Naive B cell (primary cell): ENCODE data around the gene TSSK3. TPM values are rescaled to one million over a fixed set of nuclear protein-coding genes. Genes with fewer than 3 reads are reported as not detected.
"Not testable (repeated sequence)": the region's sequence is repeated elsewhere in the genome, so short reads cannot be mapped to it uniquely, and the experiment has no call there.

Experiments used
- ATAC-seq, 2 donors: fragments of 150-1000 bp; cut with Tn5 transposase; 2 replicates each; pipeline ENCODE4 v1.10.0; 2021; ENCODE audit warnings: low read depth in 2 of 2, mild to moderate bottlenecking in 2 of 2, moderate library complexity in 2 of 2
- DNase-seq: peaks from one replicate; pipeline ENCODE4 v3.0.0; 2022
- H3K27ac Mint-ChIP-seq, 6 donors: one replicate each; pipeline ENCODE4 v1.8.0; 2020 to 2022; ENCODE audit warnings: mild to moderate bottlenecking in 6 of 6, mixed read lengths in 6 of 6, moderate library complexity in 5 of 6, inconsistent platforms in 2 of 6
- H3K27me3 Mint-ChIP-seq, 3 donors: one replicate each; pipeline ENCODE4 v1.8.0; 2021 to 2022; ENCODE audit warnings: mixed read lengths in 3 of 3, mild to moderate bottlenecking in 1 of 3
- H3K36me3 Mint-ChIP-seq, 2 donors: one replicate each; pipeline ENCODE4 v1.8.0; 2020 to 2022; ENCODE audit warnings: mixed read lengths in 2 of 2, inconsistent platforms in 1 of 2, mild to moderate bottlenecking in 1 of 2
- H3K4me1 Mint-ChIP-seq, 3 donors: one replicate each; pipeline ENCODE4 v1.8.0; 2020 to 2022; ENCODE audit warnings: mixed read lengths in 3 of 3, inconsistent platforms in 1 of 3, mild to moderate bottlenecking in 1 of 3, moderate library complexity in 1 of 3
- H3K4me3 Mint-ChIP-seq, 8 donors: one replicate each; pipeline ENCODE4 v1.8.0; 2020 to 2022; ENCODE audit warnings: mild to moderate bottlenecking in 8 of 8, mixed read lengths in 8 of 8, moderate library complexity in 8 of 8, inconsistent platforms in 2 of 8
- H3K9me3 Mint-ChIP-seq, 7 donors: one replicate each; pipeline ENCODE4 v1.8.0; 2020 to 2022; ENCODE audit warnings: mixed read lengths in 7 of 7, mild to moderate bottlenecking in 5 of 7, inconsistent platforms in 2 of 7, moderate library complexity in 1 of 7
- polyA plus RNA-seq, 6 donors: library from polyadenylated mRNA; unstranded; fragments of 300-500 nt; fragmentation: Illumina TruSeq; gene quantifications; one replicate each; pipeline ENCODE4 v1.2.3, GENCODE V29; 2021; ENCODE audit warnings: low read depth in 6 of 6

Gene TSSK3
- polyA plus RNA-seq, 6 donors from 2014 or later = 0.30 to 4.8 (median 0.94) TPM

DNA sequence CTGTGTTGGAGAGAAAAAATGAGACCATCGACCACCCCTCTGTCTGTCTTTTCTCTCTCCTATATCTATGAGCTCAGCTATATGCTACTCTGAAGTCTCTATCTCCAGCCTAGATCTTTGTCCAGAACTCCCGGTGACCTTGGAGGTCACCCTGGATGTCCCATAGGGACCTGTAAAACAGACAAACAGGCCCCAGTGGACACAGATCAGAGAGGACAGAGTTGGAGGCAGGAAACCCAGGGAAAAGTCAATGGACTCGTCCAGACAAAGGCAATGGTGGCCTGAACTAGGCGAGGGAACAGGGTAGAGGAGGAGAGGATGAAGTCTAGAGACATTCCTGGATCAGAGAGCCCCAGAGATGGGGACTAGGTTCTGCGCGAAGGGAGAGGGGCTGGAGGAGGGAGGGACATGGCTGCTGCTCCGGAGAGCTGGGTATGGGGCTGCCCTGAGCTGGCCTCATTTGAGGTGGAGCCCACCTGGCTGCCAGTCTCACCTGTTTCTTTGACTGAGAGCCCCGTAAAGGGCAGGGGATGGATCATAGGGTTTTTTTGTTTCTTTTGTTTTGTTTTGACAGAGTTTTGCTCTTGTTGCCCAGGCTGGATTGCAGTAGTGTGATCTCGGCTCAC is 15.7 kb upstream of the TSSK3 start:
- DNase-seq = no peak
- Mint-ChIP-seq H3K27me3 (peaks cover 0 to 4% (median 0%) of the 10 kb centered on the region in 3 donors), H3K27ac (peak overlapping the region in 1 of 6 donors; percentile 41), H3K4me3 (peak overlapping the region in 2 of 8 donors; percentile 15 to 45), H3K36me3 (no peaks in the 10 kb centered on the region), H3K9me3 (no peaks in the 10 kb centered on the region), H3K4me1 (peaks cover 17 to 53% (median 44%) of the 10 kb centered on the region in 3 donors)
- ATAC-seq = no peak

DNA sequence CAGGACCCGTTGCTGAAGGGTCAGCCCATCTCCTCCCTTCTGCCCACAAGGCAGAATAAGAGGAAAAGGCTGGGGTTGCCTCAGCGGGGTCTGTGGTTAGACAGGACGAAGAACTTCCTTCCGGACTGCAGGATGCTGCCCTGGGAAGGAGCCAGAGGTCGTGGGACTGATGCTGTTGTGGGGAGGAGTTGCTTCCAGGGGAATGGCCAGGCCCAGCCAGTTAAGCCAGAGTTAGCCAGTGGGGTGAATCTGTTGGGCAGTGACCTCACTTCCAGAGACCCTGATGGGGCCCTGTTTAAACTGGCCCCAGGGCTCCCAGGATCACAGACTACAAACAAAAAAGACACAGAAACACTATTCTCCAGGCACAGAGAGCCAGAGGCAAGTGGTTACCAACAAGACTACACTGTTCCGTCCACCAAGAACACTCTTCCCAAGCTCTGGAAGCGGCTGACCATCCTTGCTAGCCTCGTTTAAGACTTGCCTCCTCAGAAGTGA is 13.1 kb upstream of the TSSK3 start:
- Mint-ChIP-seq H3K4me3 (peak overlapping the region in 5 of 8 donors; percentile 30 to 81 (median 41)), H3K4me1 (peaks cover 19 to 71% (median 53%) of the 10 kb centered on the region in 3 donors), H3K27me3 (peaks cover 0 to 4% (median 0%) of the 10 kb centered on the region in 3 donors), H3K9me3 (no peaks in the 10 kb centered on the region), H3K36me3 (no peaks in the 10 kb centered on the region), H3K27ac (peak overlapping the region in 4 of 6 donors; percentile 29 to 82 (median 47))
- no peak for ATAC-seq
- no peak for DNase-seq

DNA sequence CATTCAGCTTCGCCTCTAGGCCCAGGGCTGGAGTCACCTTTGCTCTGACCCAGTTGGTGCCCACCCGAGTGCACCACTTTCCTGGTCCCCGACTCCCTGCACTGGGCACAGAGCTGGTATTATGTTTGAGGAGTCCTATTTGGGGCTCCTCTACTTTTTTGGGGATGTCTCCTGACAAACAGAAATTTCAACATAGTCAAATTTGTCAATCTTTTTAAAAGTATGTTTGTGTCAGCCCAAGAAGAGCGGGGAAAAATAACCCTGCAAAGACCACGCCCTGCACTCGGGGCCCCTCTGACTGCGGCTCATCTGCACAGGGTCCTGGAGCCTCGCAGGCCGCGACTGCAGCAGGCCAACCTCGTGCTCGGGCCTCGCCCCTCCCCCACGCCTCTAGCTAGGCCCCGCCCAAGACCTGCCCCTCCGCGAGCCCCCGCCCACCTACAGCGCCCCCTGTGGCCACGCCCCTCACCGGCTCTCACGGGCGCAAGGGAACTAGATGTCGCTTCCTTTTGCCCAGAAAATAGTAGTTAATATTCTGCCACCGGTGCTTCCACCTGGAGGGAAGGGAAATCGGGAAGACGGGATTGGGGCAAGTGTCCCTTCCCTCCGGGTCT is 11.4 kb upstream of the TSSK3 start:
- Mint-ChIP-seq H3K27me3 (peaks cover 0 to 2% (median 0%) of the 10 kb centered on the region in 3 donors), H3K4me1 (peaks cover 25 to 79% (median 45%) of the 10 kb centered on the region in 3 donors), H3K9me3 (no peaks in the 10 kb centered on the region)

DNA sequence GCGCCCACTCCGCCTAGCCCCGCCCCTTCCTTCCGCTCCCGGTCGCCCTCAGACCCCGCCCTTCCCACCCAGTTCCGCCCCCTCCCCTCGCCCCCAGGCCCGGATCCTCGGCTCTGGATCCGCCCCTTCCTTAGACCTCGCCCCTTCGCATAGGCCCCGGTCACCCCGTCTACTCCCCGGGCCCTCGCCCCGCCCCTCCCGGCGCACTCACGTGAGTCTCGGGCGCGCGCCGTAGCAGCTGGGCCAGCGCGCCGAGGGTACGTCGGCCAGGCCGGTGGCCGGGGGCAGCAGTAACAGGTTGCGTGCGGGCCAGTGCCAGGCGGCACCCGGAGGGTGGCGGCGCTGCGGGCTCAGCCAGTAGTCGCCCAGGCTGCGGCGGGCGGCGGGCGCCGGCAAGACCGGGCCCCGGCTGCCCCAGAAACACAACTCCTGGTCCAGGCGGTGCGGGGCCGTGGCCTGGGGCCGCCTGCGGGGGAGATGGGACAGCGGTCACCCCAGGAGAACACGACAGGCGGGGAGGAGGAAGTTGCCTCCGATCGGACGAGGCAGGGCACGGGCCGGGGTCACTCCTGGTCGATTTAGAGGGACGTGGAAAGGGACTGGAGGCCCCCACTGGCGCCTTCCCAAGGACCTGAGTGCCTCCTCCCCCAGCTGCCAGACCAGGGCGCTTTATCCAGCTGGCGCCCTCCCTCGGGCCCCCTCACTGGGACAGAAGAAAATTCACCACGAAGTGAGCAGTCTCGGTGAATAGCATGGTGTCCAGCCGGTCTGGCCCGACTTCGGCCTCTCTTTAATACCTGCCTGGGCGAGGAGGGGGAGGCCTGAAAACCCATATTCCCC is 10.7 kb upstream of the TSSK3 start:
- Mint-ChIP-seq H3K9me3 (no peaks in the 10 kb centered on the region), H3K27me3 (no peaks in the 10 kb centered on the region), H3K4me1 (peaks cover 25 to 78% (median 45%) of the 10 kb centered on the region in 3 donors), H3K36me3 (no peaks in the 10 kb centered on the region), H3K4me3 (peak overlapping the region; percentile 75 to 94 (median 86)), H3K27ac (peak overlapping the region; percentile 70 to 96 (median 86))
- peak; percentile 93 for ATAC-seq
- peak; percentile 91 for DNase-seq

More for the DNA sequence above, 11.4 kb upstream of the TSSK3 start:
- Mint-ChIP-seq H3K4me3 (peak overlapping the region; percentile 75 to 94 (median 86)), H3K27ac (peak overlapping the region; percentile 70 to 96 (median 88)), H3K36me3 (no peaks in the 10 kb centered on the region)
- peak; percentile 30 for DNase-seq
- ATAC-seq = peak; percentile 66

DNA sequence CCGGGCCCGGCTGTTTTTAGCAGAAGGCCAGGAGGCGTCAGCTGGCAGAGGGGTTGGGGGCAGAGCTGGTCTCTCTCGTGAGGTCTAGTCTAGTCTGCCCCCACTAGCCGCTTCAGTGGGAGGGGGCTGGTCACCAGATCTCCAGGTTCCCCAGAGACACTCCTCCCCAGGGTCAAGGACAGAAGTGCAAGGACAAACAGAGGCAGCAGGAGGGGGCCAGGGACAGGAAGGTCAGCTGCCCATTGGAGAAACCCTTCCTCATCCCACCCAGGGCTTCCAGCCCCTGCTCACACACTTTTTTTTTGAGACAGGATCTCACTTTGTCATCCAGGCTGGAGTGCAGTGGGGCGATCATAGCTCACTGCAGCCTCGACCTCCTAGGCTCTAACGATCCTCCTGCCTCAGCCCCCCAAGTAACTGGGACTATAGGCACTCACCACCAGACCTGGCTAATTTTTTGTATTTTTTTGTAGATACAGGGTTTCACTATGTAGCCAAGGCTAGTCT is 10.0 kb upstream of the TSSK3 start:
- Mint-ChIP-seq H3K4me1 (peaks cover 25 to 74% (median 45%) of the 10 kb centered on the region in 3 donors), H3K9me3 (no peaks in the 10 kb centered on the region), H3K27me3 (no peaks in the 10 kb centered on the region), H3K4me3 (peak overlapping the region; percentile 75 to 93 (median 83)), H3K27ac (peak overlapping the region in 5 of 6 donors; percentile 38 to 89 (median 86)), H3K36me3 (no peaks in the 10 kb centered on the region)
- ATAC-seq = no peak
- no peak for DNase-seq

DNA sequence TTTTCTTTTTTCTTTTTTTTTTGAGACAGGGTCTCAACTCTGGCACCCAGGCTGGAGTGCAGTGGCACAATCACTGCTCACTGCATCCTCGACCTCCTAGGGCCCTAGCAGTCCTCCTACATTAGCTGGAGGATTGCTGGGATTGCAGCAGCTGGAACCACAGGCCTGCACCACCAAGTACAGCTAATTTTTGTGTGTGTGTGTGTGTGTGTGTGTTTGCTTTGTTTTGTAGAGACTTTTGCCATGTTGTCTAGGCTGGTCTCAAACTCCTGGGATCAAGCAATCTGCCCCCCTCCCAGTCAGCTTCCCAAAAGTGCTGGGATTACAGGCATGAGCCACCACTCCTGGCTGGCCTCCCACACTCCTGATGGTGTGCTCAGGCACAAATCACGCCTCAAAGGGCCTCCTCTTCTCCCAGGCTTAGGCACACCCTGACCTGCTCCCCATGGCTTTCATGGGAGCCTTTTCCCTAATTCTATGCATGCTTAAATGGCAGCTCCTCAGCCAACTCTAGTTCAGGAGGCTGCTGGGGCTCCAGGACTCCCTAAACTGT is 9.4 kb upstream of the TSSK3 start:
- Mint-ChIP-seq H3K27ac (peak overlapping the region in 2 of 6 donors; percentile 86 to 88), H3K4me3 (peak overlapping the region; percentile 47 to 87 (median 81)), H3K4me1 (peaks cover 25 to 77% (median 45%) of the 10 kb centered on the region in 3 donors), H3K36me3 (no peaks in the 10 kb centered on the region), H3K27me3 (no peaks in the 10 kb centered on the region), H3K9me3 (no peaks in the 10 kb centered on the region)
- ATAC-seq (no peak), DNase-seq (no peak)

DNA sequence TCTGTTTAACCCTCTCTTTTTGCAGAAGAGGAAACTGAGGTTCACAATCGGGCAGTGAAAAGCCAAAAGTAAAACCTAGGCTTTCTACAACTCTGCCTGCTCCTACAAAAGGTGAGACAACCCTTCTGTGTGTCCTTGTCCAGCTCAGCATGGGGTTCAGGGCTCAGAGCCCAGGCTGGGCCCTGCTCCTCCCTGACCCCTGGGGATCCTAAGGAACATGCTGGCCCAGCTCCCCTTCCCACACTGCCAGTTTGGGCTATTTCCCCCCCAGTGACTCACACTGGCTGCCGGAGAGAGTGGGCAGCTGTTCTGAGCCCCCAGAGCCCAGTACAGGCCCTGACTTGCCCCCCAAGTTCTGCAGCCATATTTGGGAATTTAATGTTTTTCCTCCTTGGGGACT is 8.9 kb upstream of the TSSK3 start:
- no peak for DNase-seq
- Mint-ChIP-seq H3K4me1 (peaks cover 25 to 72% (median 42%) of the 10 kb centered on the region in 3 donors), H3K4me3 (peak overlapping the region; percentile 3 to 86 (median 77)), H3K36me3 (no peaks in the 10 kb centered on the region), H3K9me3 (no peaks in the 10 kb centered on the region), H3K27ac (peak overlapping the region in 3 of 6 donors; percentile 86 to 88 (median 86)), H3K27me3 (no peaks in the 10 kb centered on the region)
- ATAC-seq = no peak

DNA sequence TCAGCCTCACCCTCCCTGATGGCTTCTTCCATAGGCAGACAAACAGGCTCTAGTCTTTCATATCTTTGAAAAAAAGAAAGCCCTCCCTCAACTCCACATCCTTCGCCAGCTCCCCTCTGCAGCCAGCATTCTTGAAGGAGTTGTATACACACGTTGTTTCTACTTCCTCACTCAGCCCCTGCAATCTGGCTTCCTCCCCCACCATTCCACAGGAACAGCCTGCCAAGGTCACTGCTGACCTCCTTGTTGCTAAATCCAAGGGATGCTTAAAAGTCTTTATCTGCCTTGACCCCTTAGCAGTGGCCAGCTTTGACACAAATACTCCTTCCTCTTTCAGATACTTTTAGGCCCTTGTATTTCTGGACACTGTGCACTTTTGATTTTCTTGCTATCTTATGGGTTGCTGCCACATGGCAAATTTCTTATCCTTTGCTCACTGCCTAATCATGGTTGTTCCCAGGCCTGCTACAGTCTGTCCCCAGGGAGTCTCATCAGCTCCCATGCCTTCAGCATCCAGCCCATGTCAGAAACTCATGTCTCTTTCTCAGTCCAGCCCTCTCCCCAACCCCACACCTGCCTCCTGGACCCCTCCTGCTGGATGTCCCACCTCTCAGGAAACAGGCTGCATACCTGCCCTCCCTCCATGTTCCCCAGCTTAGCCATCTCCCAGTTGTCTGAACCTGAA is 8.3 kb upstream of the TSSK3 start:
- Mint-ChIP-seq H3K27me3 (no peaks in the 10 kb centered on the region), H3K4me3 (peak overlapping the region in 6 of 8 donors; percentile 50 to 85 (median 76)), H3K4me1 (peaks cover 23 to 68% (median 39%) of the 10 kb centered on the region in 3 donors), H3K9me3 (no peaks in the 10 kb centered on the region), H3K36me3 (no peaks in the 10 kb centered on the region), H3K27ac (peak overlapping the region in 4 of 6 donors; percentile 22 to 93 (median 64))
- DNase-seq (no peak), ATAC-seq (no peak)

DNA sequence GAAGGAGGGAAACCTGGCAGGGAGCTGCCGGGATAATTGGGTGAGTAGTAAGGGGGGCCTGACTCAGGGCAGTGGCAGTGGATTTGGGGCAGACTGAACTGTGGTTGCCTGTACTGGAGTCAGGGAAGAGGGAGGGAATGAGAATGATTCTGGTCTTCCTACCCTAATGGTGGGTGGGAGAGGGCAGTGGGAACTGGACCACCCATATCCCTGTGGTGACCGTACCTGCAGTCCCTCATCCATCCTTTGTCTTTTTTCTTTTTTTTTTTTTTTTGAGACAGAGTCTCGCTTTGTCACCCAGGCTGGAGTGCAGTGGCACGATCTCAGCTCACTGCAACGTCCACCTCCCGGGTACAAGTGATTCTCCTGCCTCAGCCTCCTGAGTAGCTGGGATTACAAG is 6.6 kb upstream of the TSSK3 start:
- H3K36me3 Mint-ChIP-seq, DNase-seq, ATAC-seq, H3K9me3 Mint-ChIP-seq, H3K27me3 Mint-ChIP-seq: not testable (repeated sequence)
- Mint-ChIP-seq H3K27ac (peak overlapping the region in 1 of 6 donors; percentile 27), H3K4me1 (peaks cover 30 to 68% (median 39%) of the 10 kb centered on the region in 3 donors), H3K4me3 (peak overlapping the region in 1 of 8 donors; percentile 81)

DNA sequence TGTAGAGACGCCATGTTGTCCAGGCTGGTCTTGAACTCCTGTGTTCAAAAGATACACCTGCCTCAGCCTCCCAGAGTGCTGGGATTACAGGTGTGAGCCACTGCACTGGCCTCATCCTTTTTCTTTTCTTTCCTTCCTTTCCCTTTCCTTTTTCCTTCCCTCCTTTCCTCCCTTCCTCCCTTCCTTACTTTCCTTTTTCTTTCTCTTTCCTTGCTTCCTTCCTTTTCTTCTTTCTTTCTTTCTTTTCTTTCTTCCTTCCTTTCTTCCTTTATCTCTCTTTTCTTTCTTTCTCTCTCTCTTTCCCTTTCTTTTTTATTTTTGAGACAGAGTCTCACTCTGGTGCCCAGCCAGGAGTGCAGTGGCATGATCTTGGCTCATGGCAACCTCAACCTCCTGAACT is 5.9 kb upstream of the TSSK3 start:
- Mint-ChIP-seq H3K36me3 (no peaks in the 10 kb centered on the region), H3K27me3 (peaks cover 0 to 5% (median 0%) of the 10 kb centered on the region in 3 donors), H3K27ac (peak overlapping the region in 1 of 6 donors; percentile 32), H3K4me3 (peak overlapping the region in 1 of 8 donors; percentile 60), H3K9me3 (peaks cover 0 to 1% (median 0%) of the 10 kb centered on the region in 7 donors), H3K4me1 (peaks cover 34 to 68% (median 38%) of the 10 kb centered on the region in 3 donors)
- DNase-seq = no peak
- no peak for ATAC-seq

DNA sequence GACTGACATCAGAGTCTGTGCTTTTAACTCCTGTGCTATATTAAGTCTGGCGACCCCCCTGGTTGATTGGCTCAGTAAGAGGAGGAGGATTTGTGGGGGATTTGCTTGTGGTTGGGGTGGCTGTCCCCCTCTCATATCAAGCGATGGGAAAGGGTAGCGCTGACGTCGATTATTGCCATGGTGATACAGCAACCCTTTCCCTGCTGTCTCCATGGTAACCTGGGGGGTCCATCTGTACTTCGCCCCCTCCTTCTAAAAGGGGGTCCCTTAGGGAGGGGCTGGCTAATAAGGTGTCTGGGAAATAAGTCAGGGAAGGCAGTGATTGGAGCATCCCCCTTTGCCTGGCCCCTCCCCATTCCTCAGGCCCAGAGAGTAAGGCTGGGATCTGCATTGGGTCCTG is 4.7 kb upstream of the TSSK3 start:
- H3K4me3 Mint-ChIP-seq = peak overlapping the region in 1 of 8 donors; percentile 9
- H3K4me1 Mint-ChIP-seq = peaks cover 34 to 66% (median 35%) of the 10 kb centered on the region in 3 donors
- H3K36me3 Mint-ChIP-seq = no peaks in the 10 kb centered on the region
- peaks cover 0 to 1% (median 0%) of the 10 kb centered on the region in 7 donors for H3K9me3 Mint-ChIP-seq
- ATAC-seq (no peak), DNase-seq (no peak)
- H3K27ac Mint-ChIP-seq = peak overlapping the region in 2 of 6 donors; percentile 47 to 77
- H3K27me3 Mint-ChIP-seq = peaks cover 0 to 5% (median 0%) of the 10 kb centered on the region in 3 donors

DNA sequence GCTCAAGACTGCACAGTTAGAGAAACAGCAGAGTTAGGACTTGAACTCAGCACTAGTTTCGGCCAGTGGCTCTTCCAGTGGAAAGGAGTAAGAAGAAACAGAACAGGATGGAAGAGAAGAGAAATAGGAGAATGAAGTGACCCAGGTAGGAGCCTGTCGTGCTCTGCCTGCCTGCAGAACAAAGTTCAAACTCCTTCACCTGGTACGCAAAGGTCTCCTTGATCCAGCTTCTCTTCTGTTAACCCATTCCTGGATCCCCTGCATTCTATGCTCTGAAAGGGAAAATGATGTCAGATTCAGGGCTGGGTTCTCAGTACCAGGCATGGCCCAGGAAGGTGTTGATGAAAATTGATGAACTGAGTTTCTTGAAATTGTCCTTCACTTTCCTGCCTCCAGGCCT is 3.9 kb upstream of the TSSK3 start:
- Mint-ChIP-seq H3K27me3 (peaks cover 0 to 5% (median 0%) of the 10 kb centered on the region in 3 donors), H3K36me3 (no peaks in the 10 kb centered on the region), H3K4me3 (no peak overlapping the region), H3K27ac (peak overlapping the region in 4 of 6 donors; percentile 47 to 77 (median 64)), H3K4me1 (peaks cover 31 to 61% (median 36%) of the 10 kb centered on the region in 3 donors), H3K9me3 (peaks cover 0 to 1% (median 0%) of the 10 kb centered on the region in 7 donors)
- ATAC-seq (no peak), DNase-seq (no peak)
